Prostate gland (tissue), 2 donors: Measurements from ENCODE around the gene CEP164.

Source experiments
- CTCF ChIP-seq, 4 experiments: fragments of 200-600 bp in 2 of 4; fragments of 450-650 bp in 2 of 4; sonication (generic) in 2 of 4; IDR thresholded peaks; 1 replicate in 3 of 4; 2 replicates in 1 of 4; pipeline ENCODE4 v1.5.1; 2016 to 2019; ENCODE audit warnings: antibody characterized with exemption in 4 of 4, mild to moderate bottlenecking in 2 of 4, moderate library complexity in 2 of 4
- POLR2A ChIP-seq: fragments of 450-650 bp; IDR thresholded peaks from one replicate; pipeline ENCODE4 v1.6.1; 2016; ENCODE audit warnings: antibody characterized with exemption, mild to moderate bottlenecking

GRCh38 chr11:117309310-117309709 is 18.3 kb upstream of the CEP164 start:
- TF ChIP-seq POLR2A (no peak), CTCF (IDR thresholded peaks at IDR 0.05) (no peak)
